Activated T-cell treated with anti-CD3 and anti-CD28 coated beads for 1 hour (primary cell): ENCODE measurements around the gene CDHR1.

Experiments used
- DNase-seq: peaks from one replicate; pipeline ENCODE4 v3.0.0-alpha.2; 2020; ENCODE audit warnings: low read depth

The CDHR1 gene

DNA sequence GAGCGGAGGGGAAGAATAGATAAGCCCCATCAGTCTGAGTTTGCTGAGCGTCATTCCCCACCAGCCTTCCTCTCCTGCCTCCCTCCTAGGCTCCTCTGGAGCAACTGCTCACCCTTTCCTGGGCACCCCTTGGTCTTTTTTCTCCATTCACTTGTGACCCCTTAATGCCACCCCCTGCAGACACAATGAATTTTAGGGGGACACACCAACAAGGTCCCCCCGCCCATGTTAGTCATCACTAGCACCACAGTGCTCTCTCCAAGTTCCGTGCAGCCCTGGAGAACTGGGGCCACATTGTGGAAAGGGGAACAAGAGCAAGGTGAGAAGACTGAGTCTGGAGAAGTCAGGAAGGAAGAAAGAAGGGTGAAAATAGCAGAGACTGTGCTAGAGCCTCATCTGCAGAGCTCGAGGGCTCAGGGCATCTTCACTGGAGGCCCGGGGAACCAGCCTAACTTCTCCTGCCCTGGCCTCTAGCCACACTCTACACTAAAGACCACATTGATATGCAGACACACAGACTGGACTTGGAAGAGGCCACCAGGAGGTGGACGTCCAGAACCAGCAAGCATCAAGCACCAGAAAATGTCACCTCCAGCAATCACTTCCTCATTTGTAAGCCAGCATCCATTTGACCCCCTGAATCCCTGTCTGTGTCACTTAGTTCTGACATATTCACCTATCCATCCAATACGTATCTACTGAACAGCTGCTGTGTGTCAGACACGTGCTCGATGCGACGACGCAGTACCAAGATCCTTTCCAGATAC lies 68.0 kb downstream of the CDHR1 start:
- no peak for DNase-seq

DNA sequence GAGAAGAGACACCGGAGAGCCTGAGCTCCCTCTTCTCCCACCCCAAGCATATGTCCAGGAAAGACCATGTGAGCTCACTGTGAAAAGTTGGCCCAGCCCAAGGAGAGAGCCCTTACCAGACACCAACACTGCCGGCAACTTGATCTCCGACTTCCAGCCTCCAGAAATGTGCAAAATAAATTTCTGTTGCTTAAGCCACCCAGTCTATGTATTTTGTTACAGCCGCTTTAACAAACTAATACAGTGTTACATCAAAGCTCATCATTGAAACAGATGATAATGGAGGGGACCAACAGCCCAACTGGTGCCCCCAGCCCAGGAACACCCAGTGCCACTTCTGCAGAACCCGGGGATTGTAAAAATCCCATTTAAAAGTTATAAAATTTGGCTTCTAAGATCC lies 69.4 kb downstream of the CDHR1 start:
- DNase-seq: no peak

DNA sequence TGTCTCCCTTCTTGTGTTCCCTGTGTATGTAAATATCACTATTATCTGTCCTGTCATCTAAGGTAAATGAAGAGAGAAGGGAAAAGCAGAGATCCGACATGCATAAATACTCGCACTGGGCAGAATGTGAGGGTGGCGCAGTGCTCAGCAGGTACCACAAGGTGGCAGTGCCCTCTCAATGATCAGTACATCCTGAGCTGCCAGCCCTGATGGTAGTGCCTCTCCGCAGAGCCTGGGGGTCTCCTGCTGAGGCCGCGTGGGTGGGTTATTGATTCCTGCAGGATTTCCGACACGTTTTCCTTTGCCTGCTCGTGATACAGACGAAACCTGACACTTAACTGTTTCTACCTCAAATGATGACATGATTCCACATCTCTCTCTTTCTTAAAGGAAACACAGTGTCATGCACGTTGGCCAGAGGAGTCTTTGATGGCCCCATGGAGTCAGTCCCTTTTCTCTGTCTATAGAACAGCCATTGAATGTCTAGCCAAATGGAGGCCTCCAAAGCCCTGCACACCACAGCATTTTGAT lies 70.3 kb downstream of the CDHR1 start:
- DNase-seq: peak; percentile 57

DNA sequence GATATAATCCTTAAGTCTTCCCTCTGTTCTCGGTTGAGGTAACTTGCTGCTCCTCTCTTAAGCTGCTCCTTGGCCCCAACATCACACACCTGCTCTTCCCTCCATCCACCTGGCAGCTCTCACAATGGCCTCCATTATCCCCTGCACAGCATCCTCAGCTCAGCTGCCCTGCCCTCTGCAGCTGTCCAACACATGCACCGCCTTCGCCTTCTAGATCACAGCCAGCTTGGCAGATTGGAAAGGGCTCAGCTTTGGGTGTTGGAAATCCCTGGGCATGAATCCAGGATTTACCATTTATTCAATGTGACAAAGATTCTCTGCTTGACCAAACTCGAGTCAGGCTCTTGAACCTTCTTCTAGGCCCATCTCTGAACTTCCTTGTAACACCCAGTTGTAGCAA lies 71.1 kb downstream of the CDHR1 start:
- DNase-seq: no peak

DNA sequence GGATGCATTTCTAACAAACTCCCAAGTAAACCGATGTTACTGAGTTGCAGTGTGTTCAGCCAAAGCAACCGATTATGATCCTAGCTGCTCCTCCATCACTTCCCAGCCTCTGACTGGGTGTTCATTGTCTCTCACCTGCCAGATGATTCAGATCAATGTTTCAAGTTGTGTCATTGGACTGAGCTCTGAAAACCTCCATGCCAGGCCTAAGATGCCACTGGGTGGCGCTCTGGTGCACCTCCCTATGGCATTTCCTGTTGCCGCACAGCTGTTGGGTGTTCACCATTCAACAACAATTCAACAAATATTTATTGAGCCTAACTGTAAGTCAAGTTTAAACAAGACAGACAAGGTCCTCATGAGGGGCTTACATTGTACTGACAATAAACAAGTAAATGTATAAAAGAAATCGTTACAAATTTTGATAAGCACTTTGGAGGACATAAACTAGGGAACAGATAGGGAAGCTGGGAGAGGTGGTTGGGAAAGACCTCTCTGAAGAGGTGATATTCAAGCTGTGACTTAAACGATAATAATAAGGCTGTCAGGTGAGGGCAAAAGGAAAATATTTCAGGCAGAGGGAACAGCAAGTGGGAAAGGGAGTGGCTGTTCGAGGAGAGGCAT lies 73.3 kb downstream of the CDHR1 start:
- peak; percentile 51 for DNase-seq

DNA sequence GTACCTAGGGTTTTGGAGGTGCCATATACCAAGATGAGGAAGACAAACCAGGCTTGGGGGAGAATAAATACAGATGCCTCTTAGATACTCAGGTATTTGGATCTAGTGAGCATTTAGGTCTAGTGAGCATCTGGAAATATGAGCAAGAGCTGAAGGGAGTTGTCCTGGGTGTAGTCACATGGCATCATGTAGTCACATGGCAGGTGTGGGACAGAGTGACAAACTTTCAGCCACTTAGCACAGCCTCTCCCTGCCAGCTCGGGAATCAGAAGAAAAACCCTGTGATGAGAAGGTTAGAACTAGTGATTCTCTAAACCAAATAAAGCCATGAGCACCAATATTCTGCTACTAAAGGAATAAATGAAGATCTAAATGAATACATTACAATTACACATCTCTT lies 74.8 kb downstream of the CDHR1 start:
- no peak for DNase-seq
